Measurements from ENCODE around the gene NEURL1.

- TF ChIP-seq POLR2AphosphoS5 (IDR thresholded peaks at IDR 0.05; ENCODE audit: insufficient read depth, low read depth, low read length) (no peak), CTCF (IDR thresholded peaks at IDR 0.05; ENCODE audit: extremely low read depth in 1 of 2, insufficient read depth in 1 of 2, low read depth in 1 of 2, low read length in 2 of 2) (no peak)
Measured at GRCh38 chr10:103574097-103575061, 80.9 kb downstream of the NEURL1 start.

Data from endothelial cell of umbilical vein (primary cell).